Peyer's patch (tissue), 4 donors: ENCODE results near the gene ZNF669.

Experiments
- POLR2A ChIP-seq, 2 donors: fragments of 450-650 bp; IDR thresholded peaks; one replicate each; pipeline ENCODE4 v1.5.1; 2017; ENCODE audit warnings: antibody characterized with exemption in 2 of 2, mild to moderate bottlenecking in 2 of 2, moderate library complexity in 2 of 2
- TF ChIP-seq, protein P1 (sequence below), 6 experiments: fragments of 450-650 bp in 4 of 6; fragments of 200-600 bp in 2 of 6; sonication (generic) in 1 of 6; IDR thresholded peaks; one replicate each; pipeline ENCODE4 v1.5.1; 2017 to 2019; ENCODE audit warnings: antibody characterized with exemption in 6 of 6, mild to moderate bottlenecking in 3 of 6, moderate library complexity in 1 of 6

DNA sequence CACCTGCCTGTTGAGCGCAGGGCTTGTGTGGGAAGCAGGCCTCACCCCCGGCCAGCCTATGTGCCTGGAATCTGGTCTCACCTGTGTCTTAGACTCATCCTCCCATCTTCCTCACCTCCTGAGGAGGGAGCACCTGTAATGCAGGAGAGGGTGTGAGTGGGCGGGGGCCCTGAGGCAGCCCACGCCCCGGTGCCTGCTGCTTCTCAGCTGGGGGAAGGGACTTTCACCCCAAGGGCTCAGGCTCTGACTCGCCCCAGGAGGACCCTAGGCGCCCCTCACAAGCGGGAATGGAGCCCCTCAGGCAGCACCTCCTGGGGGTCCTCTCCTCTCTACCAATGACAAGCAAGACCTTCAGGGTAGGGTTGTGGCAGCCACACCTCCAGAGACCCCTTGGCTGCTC, 18.8 kb downstream of the ZNF669 start:
- TF ChIP-seq, protein P1, sequence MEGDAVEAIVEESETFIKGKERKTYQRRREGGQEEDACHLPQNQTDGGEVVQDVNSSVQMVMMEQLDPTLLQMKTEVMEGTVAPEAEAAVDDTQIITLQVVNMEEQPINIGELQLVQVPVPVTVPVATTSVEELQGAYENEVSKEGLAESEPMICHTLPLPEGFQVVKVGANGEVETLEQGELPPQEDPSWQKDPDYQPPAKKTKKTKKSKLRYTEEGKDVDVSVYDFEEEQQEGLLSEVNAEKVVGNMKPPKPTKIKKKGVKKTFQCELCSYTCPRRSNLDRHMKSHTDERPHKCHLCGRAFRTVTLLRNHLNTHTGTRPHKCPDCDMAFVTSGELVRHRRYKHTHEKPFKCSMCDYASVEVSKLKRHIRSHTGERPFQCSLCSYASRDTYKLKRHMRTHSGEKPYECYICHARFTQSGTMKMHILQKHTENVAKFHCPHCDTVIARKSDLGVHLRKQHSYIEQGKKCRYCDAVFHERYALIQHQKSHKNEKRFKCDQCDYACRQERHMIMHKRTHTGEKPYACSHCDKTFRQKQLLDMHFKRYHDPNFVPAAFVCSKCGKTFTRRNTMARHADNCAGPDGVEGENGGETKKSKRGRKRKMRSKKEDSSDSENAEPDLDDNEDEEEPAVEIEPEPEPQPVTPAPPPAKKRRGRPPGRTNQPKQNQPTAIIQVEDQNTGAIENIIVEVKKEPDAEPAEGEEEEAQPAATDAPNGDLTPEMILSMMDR (IDR thresholded peaks at IDR 0.05), result no peak
- no peak for TF ChIP-seq POLR2A (IDR thresholded peaks at IDR 0.05)
